Activated CD4-positive, alpha-beta T cell treated with anti-CD3 and anti-CD28 coated beads, Interleukin-2, amount 10 ng/mL, durations not matched to agents 7 days and 5 days (primary cell): ENCODE data around the gene PHPT1. TPM values are rescaled to one million over a fixed set of nuclear protein-coding genes. Genes with fewer than 3 reads are reported as not detected.

Source experiments
- CTCF ChIA-PET: fragments of 350-600 bp; sonication (Branson Sonifier 250); formaldehyde crosslinking; loops from one replicate; lab custom pipeline; 2021; ENCODE audit warnings: antibody characterized with exemption; lab: Charles Lee
- POLR2A ChIA-PET: fragments of 350-600 bp; sonication (Branson Sonifier 250); formaldehyde crosslinking; loops from one replicate; lab custom pipeline; 2021; ENCODE audit warnings: antibody characterized with exemption; lab: Charles Lee
- DNase-seq: peaks from one replicate; pipeline ENCODE4 v3.0.0-alpha.2; 2020
- H3K27ac Mint-ChIP-seq: one replicate; pipeline ENCODE4 v1.8.0; 2021; ENCODE audit warnings: mild to moderate bottlenecking, moderate library complexity, mixed read lengths
- H3K27me3 Mint-ChIP-seq: one replicate; pipeline ENCODE4 v1.8.0; 2021; ENCODE audit warnings: mixed read lengths
- H3K36me3 Mint-ChIP-seq: one replicate; pipeline ENCODE4 v1.8.0; 2021; ENCODE audit warnings: low read depth, mixed read lengths
- H3K4me1 Mint-ChIP-seq: one replicate; pipeline ENCODE4 v1.8.0; 2021; ENCODE audit warnings: mixed read lengths
- H3K4me3 Mint-ChIP-seq: one replicate; pipeline ENCODE4 v1.8.0; 2021; ENCODE audit warnings: mild to moderate bottlenecking, moderate library complexity, mixed read lengths
- H3K9me3 Mint-ChIP-seq: one replicate; pipeline ENCODE4 v1.8.0; 2021; ENCODE audit warnings: mixed read lengths
- total RNA-seq, 2 experiments: library from RNA; stranded (reverse); gene quantifications; one replicate each; pipeline ENCODE4 v1.2.3, GENCODE V29; 2021

The PHPT1 gene
- total RNA-seq, 2 experiments from 2014 or later = 90.1 to 99.4 TPM

GRCh38 chr9:136885950-136886578, 36.9 kb downstream of the PHPT1 start, which contains the start of gene TRAF2:
TRAF2 (plus strand) TSS chr9:136886516; CDS start chr9:136898741, 12,225 bp downstream.
- ChIA-PET CTCF (interaction anchor here (1.0 to 2.3 kb wide), 7 partner anchors 12 to 149 kb away, joined by 3 to 15 read pairs (median 5); partner anchors contain the start of gene AJM1), POLR2A (interaction anchor here (0.8 kb wide), 1 partner anchor 170 kb away, joined by 3 read pairs; no protein-coding TSS in a partner anchor)
- Mint-ChIP-seq H3K4me1 (peaks cover 52% of the 10 kb centered on the region), H3K4me3 (peak within 1 kb of the TSS; percentile 86), H3K27ac (peak within 1 kb of the TSS; percentile 84), H3K27me3 (no peaks in the 10 kb centered on the region), H3K36me3 (peaks cover 18% of the 10 kb centered on the region), H3K9me3 (no peaks in the 10 kb centered on the region)
- DNase-seq = peak; percentile 97

- ChIA-PET CTCF (interaction anchor here (1.0 to 2.3 kb wide), 8 partner anchors 11 to 148 kb away, joined by 3 to 15 read pairs (median 4); partner anchors contain the start of gene AJM1), POLR2A (interaction anchor here (0.8 kb wide), 1 partner anchor 171 kb away, joined by 3 read pairs; no protein-coding TSS in a partner anchor)
- peaks cover 43% of the 10 kb centered on the region for H3K4me1 Mint-ChIP-seq
Observed at GRCh38 chr9:136886610-136887597, 37.7 kb downstream of the PHPT1 start.

DNA sequence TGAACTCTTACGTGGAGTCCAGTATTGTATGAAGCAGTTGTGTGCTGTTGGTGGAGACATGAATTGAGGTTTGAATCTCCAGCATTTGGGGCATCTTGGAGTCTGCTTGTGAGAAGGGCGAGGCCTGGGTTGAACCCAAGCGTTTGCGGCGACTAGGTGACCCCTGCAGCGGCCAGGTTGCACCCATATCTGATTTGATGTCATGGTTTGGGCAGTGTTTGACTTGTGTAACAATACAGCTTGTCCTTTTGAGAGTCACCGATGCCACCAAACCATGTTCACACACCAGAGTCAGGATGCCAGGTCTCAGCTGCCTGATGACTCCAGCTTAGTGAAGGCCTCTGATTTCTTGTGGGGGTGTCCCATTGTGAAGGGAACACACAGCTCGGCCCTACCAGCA, 39.2 kb downstream of the PHPT1 start:
- Mint-ChIP-seq H3K4me3 (no peak overlapping the region), H3K27me3 (no peaks in the 10 kb centered on the region), H3K9me3 (no peaks in the 10 kb centered on the region), H3K36me3 (peaks cover 20% of the 10 kb centered on the region), H3K4me1 (peaks cover 28% of the 10 kb centered on the region), H3K27ac (peak overlapping the region; percentile 25)
- ChIA-PET POLR2A (no interaction called here), CTCF (interaction anchor here (0.6 to 1.7 kb wide), 2 partner anchors 56 to 147 kb away, joined by 3 read pairs; no protein-coding TSS in a partner anchor)
- DNase-seq = no peak

More at GRCh38 chr9:136886610-136887597, 37.7 kb downstream of the PHPT1 start:
- Mint-ChIP-seq H3K27ac (peak overlapping the region; percentile 84), H3K9me3 (no peaks in the 10 kb centered on the region), H3K4me3 (peak overlapping the region; percentile 86), H3K27me3 (no peaks in the 10 kb centered on the region), H3K36me3 (peaks cover 18% of the 10 kb centered on the region)
- peak; percentile 46 for DNase-seq

DNA sequence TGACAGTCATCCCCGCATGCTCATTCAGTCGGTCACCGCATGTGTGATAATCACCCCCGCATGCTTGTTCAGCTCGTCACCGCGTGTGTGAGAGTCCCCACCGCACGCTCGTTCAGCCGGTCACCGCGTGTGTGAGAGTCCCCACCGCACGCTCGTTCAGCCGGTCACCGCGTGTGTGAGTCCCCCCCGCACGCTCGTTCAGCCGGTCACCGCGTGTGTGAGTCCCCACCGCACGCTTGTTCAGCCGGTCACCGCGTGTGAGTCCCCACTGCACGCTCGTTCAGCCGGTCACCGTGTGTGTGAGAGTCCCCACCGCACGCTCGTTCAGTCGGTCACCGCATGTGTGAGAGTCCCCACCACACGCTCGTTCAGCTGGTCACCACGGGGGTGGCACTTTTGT, 40.6 kb downstream of the PHPT1 start:
- peaks cover 24% of the 10 kb centered on the region for H3K4me1 Mint-ChIP-seq
- H3K4me3 Mint-ChIP-seq = no peak overlapping the region
- peak overlapping the region; percentile 9 for H3K27ac Mint-ChIP-seq
- no peaks in the 10 kb centered on the region for H3K27me3 Mint-ChIP-seq
- no peaks in the 10 kb centered on the region for H3K9me3 Mint-ChIP-seq
- DNase-seq = no peak
- CTCF ChIA-PET = interaction anchor here (1.5 kb wide), 1 partner anchor 9 kb away, joined by 5 read pairs; no protein-coding TSS in a partner anchor
- POLR2A ChIA-PET = no interaction called here
- peaks cover 29% of the 10 kb centered on the region for H3K36me3 Mint-ChIP-seq

DNA sequence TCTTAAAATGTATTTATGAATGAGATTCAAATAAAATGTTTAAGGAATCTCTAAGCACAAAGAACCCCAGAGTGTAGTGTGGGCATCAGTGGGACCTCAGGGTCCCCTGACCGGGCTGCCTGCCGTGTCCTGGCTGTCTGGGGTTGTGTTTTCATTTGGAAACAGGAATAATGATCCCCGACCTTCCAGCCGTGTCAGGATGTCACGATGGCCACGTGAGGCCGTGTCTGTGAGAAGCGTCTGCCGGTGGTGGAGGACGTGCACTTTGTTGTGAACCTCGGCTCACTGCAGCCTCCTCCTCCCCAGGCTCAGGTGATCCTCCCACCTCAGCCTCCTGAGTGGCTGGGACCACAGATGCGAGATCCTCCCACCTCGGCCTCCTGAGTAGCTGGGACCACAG, 41.5 kb downstream of the PHPT1 start:
- Mint-ChIP-seq H3K36me3 (peaks cover 29% of the 10 kb centered on the region), H3K27me3 (no peaks in the 10 kb centered on the region), H3K4me3 (no peak overlapping the region), H3K27ac (no peak overlapping the region), H3K9me3 (no peaks in the 10 kb centered on the region), H3K4me1 (peaks cover 19% of the 10 kb centered on the region)
- ChIA-PET CTCF (interaction anchor here (1.5 kb wide), 1 partner anchor 8 kb away, joined by 5 read pairs; no protein-coding TSS in a partner anchor), POLR2A (no interaction called here)
- no peak for DNase-seq

- H3K4me1 Mint-ChIP-seq = peaks cover 22% of the 10 kb centered on the region
- no peak for DNase-seq
- ChIA-PET POLR2A (no interaction called here), CTCF (interaction anchor here (1.3 to 4.3 kb wide), 2 partner anchors 9 to 12 kb away, joined by 6 to 15 read pairs; partner anchors contain the start of gene TRAF2)
- no peaks in the 10 kb centered on the region for H3K27me3 Mint-ChIP-seq
- H3K27ac Mint-ChIP-seq = peak overlapping the region; percentile 71
- H3K9me3 Mint-ChIP-seq = no peaks in the 10 kb centered on the region
- no peak overlapping the region for H3K4me3 Mint-ChIP-seq
- H3K36me3 Mint-ChIP-seq = peaks cover 34% of the 10 kb centered on the region
Observed at GRCh38 chr9:136896027-136896426, 46.8 kb downstream of the PHPT1 start.

DNA sequence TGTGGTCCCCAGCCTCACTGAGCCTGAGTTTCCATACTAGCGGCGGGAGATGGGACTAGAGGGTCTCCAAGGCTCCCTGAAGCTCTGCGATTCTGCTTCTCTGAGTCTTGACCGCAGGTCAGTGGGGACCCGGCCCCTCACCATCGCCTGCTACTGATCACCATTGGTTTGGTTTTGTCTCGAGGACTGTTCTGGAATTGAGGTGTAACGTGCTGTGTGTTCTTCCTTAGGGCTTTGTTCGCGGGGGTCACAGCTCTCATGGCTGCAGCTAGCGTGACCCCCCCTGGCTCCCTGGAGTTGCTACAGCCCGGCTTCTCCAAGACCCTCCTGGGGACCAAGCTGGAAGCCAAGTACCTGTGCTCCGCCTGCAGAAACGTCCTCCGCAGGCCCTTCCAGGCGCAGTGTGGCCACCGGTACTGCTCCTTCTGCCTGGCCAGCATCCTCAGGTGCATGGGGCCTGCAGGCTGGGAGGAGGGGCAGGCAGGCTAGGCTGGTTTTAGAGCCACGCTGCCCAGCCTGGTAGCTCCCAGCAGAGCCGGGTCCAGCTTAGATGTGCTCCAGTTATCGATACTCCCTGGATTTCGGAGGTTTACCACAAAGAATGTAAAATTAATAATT, 49.4 kb downstream of the PHPT1 start:
- POLR2A ChIA-PET = interaction anchor here (0.6 kb wide), 1 partner anchor 20 kb away, joined by 3 read pairs; no protein-coding TSS in a partner anchor
- no peak for DNase-seq

GRCh38 chr9:136899196-136899595, 50.0 kb downstream of the PHPT1 start:
- Mint-ChIP-seq H3K4me3 (no peak overlapping the region), H3K27ac (peak overlapping the region; percentile 19), H3K9me3 (no peaks in the 10 kb centered on the region), H3K27me3 (no peaks in the 10 kb centered on the region), H3K4me1 (peaks cover 45% of the 10 kb centered on the region), H3K36me3 (peaks cover 44% of the 10 kb centered on the region)
- POLR2A ChIA-PET = interaction anchor here (0.6 kb wide), 1 partner anchor 20 kb away, joined by 3 read pairs; no protein-coding TSS in a partner anchor
- CTCF ChIA-PET = interaction anchor here (1.3 to 4.3 kb wide), 4 partner anchors 9 to 135 kb away, joined by 3 to 15 read pairs (median 4); partner anchors contain the start of genes FBXW5 and TRAF2
- no peak for DNase-seq

More for the DNA sequence above, 49.4 kb downstream of the PHPT1 start:
- Mint-ChIP-seq H3K27ac (no peak overlapping the region), H3K36me3 (peaks cover 45% of the 10 kb centered on the region), H3K27me3 (no peaks in the 10 kb centered on the region), H3K9me3 (no peaks in the 10 kb centered on the region), H3K4me1 (peaks cover 46% of the 10 kb centered on the region), H3K4me3 (no peak overlapping the region)
- CTCF ChIA-PET = interaction anchor here (1.3 to 4.3 kb wide), 4 partner anchors 9 to 136 kb away, joined by 3 to 15 read pairs (median 4); partner anchors contain the start of genes FBXW5 and TRAF2

- ChIA-PET POLR2A (no interaction called here), CTCF (interaction anchor here (0.5 kb wide), 1 partner anchor 76 kb away, joined by 3 read pairs; no protein-coding TSS in a partner anchor)
- peak overlapping the region; percentile 83 for H3K27ac Mint-ChIP-seq
- H3K4me3 Mint-ChIP-seq = no peak overlapping the region
- peaks cover 48% of the 10 kb centered on the region for H3K36me3 Mint-ChIP-seq
- H3K9me3 Mint-ChIP-seq = no peaks in the 10 kb centered on the region
- H3K27me3 Mint-ChIP-seq = no peaks in the 10 kb centered on the region
- no peak for DNase-seq
- peaks cover 43% of the 10 kb centered on the region for H3K4me1 Mint-ChIP-seq
Observed at GRCh38 chr9:136900556-136900955, 51.3 kb downstream of the PHPT1 start.
